H1 (cell line): ENCODE results near the gene ORMDL2. TPM values are rescaled to one million over a fixed set of nuclear protein-coding genes. Genes with fewer than 3 reads are reported as not detected.

Experiments used
- CTCF ChIA-PET: fragments of 300-600 bp; sonication (Branson Sonifier 250); formaldehyde crosslinking; loops from one replicate; lab custom pipeline; 2021; ENCODE audit not compliant: partially characterized antibody; lab: Charles Lee
- POLR2A ChIA-PET: fragments of 300-600 bp; sonication (Branson Sonifier 250); formaldehyde crosslinking; loops from one replicate; lab custom pipeline; 2021; ENCODE audit warnings: inconsistent platforms; ENCODE audit not compliant: partially characterized antibody; lab: Charles Lee
- DNase-seq, 2 experiments: peaks; one replicate each; pipeline versions ENCODE4 v3.0.0 to v3.0.0-alpha.2; 2010 to 2022; ENCODE audit warnings: low spot score in 2 of 2, low read depth in 1 of 2, mixed read lengths in 1 of 2
- FAIRE-seq: peaks from 2 replicates; lab custom pipeline; 2011; peaks lifted over from hg19 to GRCh38; lab: Jason Lieb, UNC
- H2AFZ ChIP-seq: 2 replicates; pipeline ENCODE4 v1.8.1; 2012; ENCODE audit warnings: low read length, inconsistent platforms
- H2AK5ac ChIP-seq: 2 replicates; pipeline ENCODE4 v1.6.1; 2013; ENCODE audit warnings: low read depth, low read length
- H2BK120ac ChIP-seq: replicated peaks from 2 replicates; pipeline ENCODE3; 2013; ENCODE audit warnings: low read depth, low read length, inconsistent platforms
- H2BK12ac ChIP-seq: 2 replicates; pipeline ENCODE4 v1.6.1; 2013; ENCODE audit warnings: low read depth, low read length
- H2BK15ac ChIP-seq: 2 replicates; pipeline ENCODE4 v1.6.1; 2013; ENCODE audit warnings: low read length
- H2BK20ac ChIP-seq: 2 replicates; pipeline ENCODE4 v1.6.1; 2013; ENCODE audit warnings: low read length
- H2BK5ac ChIP-seq: 2 replicates; pipeline ENCODE4 v1.6.1; 2013; ENCODE audit warnings: low read depth, low read length
- H3K14ac ChIP-seq: 2 replicates; pipeline ENCODE4 v1.6.1; 2013; ENCODE audit warnings: inconsistent platforms; ENCODE audit not compliant: insufficient read length
- H3K18ac ChIP-seq: 2 replicates; pipeline ENCODE4 v1.6.1; 2013; ENCODE audit warnings: low read length; ENCODE audit errors: extremely low read depth
- H3K23ac ChIP-seq: 2 replicates; pipeline ENCODE4 v1.6.1; 2013; ENCODE audit warnings: inconsistent platforms; ENCODE audit not compliant: insufficient read length
- H3K23me2 ChIP-seq: 2 replicates; pipeline ENCODE4 v1.6.1; 2013; ENCODE audit warnings: low read depth, low read length
- H3K27ac ChIP-seq: 2 replicates; pipeline ENCODE4 v1.6.1; 2011; ENCODE audit warnings: low read depth, low read length, inconsistent platforms
- H3K27me3 ChIP-seq, 4 experiments: replicated peaks in 1 of 4; 1 replicate in 1 of 4; 2 replicates in 3 of 4; pipeline versions ENCODE4 v1.6.1 to v1.8.1; 2011 to 2013; ENCODE audit warnings: low read length in 3 of 4, mild to moderate bottlenecking in 3 of 4, inconsistent platforms in 2 of 4, mixed read lengths in 2 of 4, moderate library complexity in 1 of 4; ENCODE audit not compliant: control insufficient read depth in 3 of 4, insufficient read depth in 3 of 4; ENCODE audit errors: extremely low read depth in 1 of 4
- H3K36me3 ChIP-seq, 4 experiments: 2 replicates each; pipeline versions ENCODE4 v1.6.1 to v1.8.1; 2011 to 2013; ENCODE audit warnings: mild to moderate bottlenecking in 4 of 4, low read length in 3 of 4, moderate library complexity in 2 of 4, control low read depth in 1 of 4, inconsistent platforms in 1 of 4; ENCODE audit not compliant: insufficient read depth in 4 of 4, control insufficient read depth in 2 of 4
- H3K4ac ChIP-seq: replicated peaks from 2 replicates; pipeline ENCODE3; 2013; ENCODE audit warnings: low read length, low read depth, mixed read lengths, inconsistent platforms; ENCODE audit not compliant: insufficient read length
- H3K4me1 ChIP-seq, 4 experiments: replicated peaks in 1 of 4; 1 replicate in 1 of 4; 2 replicates in 3 of 4; pipeline versions ENCODE4 v1.6.1 to v1.8.1; 2011 to 2013; ENCODE audit warnings: low read length in 3 of 4, inconsistent platforms in 2 of 4, mixed read lengths in 1 of 4; ENCODE audit not compliant: insufficient read depth in 4 of 4, control insufficient read depth in 3 of 4
- H3K4me2 ChIP-seq, 2 experiments: 2 replicates each; pipeline versions ENCODE4 v1.6.1 to v1.8.1; 2011 to 2013; ENCODE audit warnings: low read depth in 2 of 2, low read length in 2 of 2, control low read depth in 1 of 2, inconsistent platforms in 1 of 2, mild to moderate bottlenecking in 1 of 2; ENCODE audit not compliant: insufficient read depth in 1 of 2
- H3K4me3 ChIP-seq, 4 experiments: fragments of 200-600, 300-600 bp in 1 of 4; sonication (generic), shearing (Covaris generic), sonication (Bioruptor Twin) in 1 of 4; 2 replicates each; pipeline versions ENCODE4 v1.5.1 to v1.8.1; 2011 to 2016; ENCODE audit warnings: low read length in 4 of 4, low read depth in 3 of 4, control low read depth in 2 of 4, inconsistent platforms in 2 of 4, mild to moderate bottlenecking in 2 of 4, mixed read lengths in 1 of 4, moderate library complexity in 1 of 4; ENCODE audit not compliant: insufficient read depth in 2 of 4; ENCODE audit errors: extremely low read depth in 1 of 4
- H3K56ac ChIP-seq: replicated peaks from 2 replicates; pipeline ENCODE3; 2013; ENCODE audit warnings: low read depth, mild to moderate bottlenecking, mixed read lengths, low read length, inconsistent platforms; ENCODE audit not compliant: insufficient read length
- H3K79me1 ChIP-seq: 2 replicates; pipeline ENCODE4 v1.6.1; 2013; ENCODE audit warnings: low read depth, low read length, control low read depth
- H3K79me2 ChIP-seq, 2 experiments: 2 replicates each; pipeline versions ENCODE4 v1.6.1 to v1.8.1; 2012 to 2013; ENCODE audit warnings: low read length in 2 of 2, mild to moderate bottlenecking in 2 of 2, inconsistent platforms in 1 of 2; ENCODE audit not compliant: insufficient read depth in 2 of 2, control insufficient read depth in 1 of 2
- H3K9ac ChIP-seq, 4 experiments: replicated peaks in 1 of 4; 1 replicate in 1 of 4; 2 replicates in 3 of 4; pipeline versions ENCODE4 v1.6.1 to v1.8.1; 2011 to 2013; ENCODE audit warnings: low read depth in 3 of 4, low read length in 3 of 4, control low read depth in 2 of 4, mild to moderate bottlenecking in 2 of 4, moderate library complexity in 2 of 4, inconsistent platforms in 1 of 4; ENCODE audit errors: extremely low read depth in 1 of 4
- H3K9me3 ChIP-seq, 2 experiments: 2 replicates each; pipeline versions ENCODE4 v1.6.1 to v1.8.1; 2012 to 2013; ENCODE audit warnings: mild to moderate bottlenecking in 2 of 2, moderate library complexity in 2 of 2, control low read depth in 1 of 2, inconsistent platforms in 1 of 2, low read depth in 1 of 2, low read length in 1 of 2, mixed read lengths in 1 of 2; ENCODE audit not compliant: insufficient read depth in 2 of 2
- H4K20me1 ChIP-seq, 2 experiments: replicated peaks in 1 of 2; 2 replicates each; pipeline versions ENCODE3 to v1.8.1; 2011 to 2013; ENCODE audit warnings: inconsistent platforms in 2 of 2, low read length in 2 of 2, mild to moderate bottlenecking in 1 of 2; ENCODE audit not compliant: insufficient read depth in 2 of 2, control insufficient read depth in 1 of 2
- H4K5ac ChIP-seq: 2 replicates; pipeline ENCODE4 v1.6.1; 2013; ENCODE audit warnings: low read length, low read depth, mixed read lengths, inconsistent platforms; ENCODE audit not compliant: insufficient read length
- H4K8ac ChIP-seq: 2 replicates; pipeline ENCODE4 v1.8.0; 2013; ENCODE audit warnings: mild to moderate bottlenecking, moderate library complexity, low read length, inconsistent platforms; ENCODE audit not compliant: insufficient read depth; ENCODE audit errors: extremely low read depth
- H4K91ac ChIP-seq: replicated peaks from 2 replicates; pipeline ENCODE3; 2013; ENCODE audit warnings: low read length, mixed read lengths, inconsistent platforms; ENCODE audit not compliant: insufficient read length
- CBX5 ChIP-seq: fragments of 300-800, 300-1000 bp; sonication (generic); IDR thresholded peaks from 2 replicates; pipeline ENCODE4 v1.7.1; 2016; ENCODE audit warnings: antibody characterized with exemption, low read length, low read depth
- CBX8 ChIP-seq: fragments of 300-800, 300-1000 bp; sonication (generic); IDR thresholded peaks from 2 replicates; pipeline ENCODE4 v1.7.1; 2016; ENCODE audit warnings: low read depth, low read length, borderline replicate concordance
- CHD1 ChIP-seq: IDR thresholded peaks from 2 replicates; pipeline ENCODE4 v1.6.1; 2012; ENCODE audit warnings: low read depth, low read length, improper control_type of control experiment
- JUN ChIP-seq: IDR thresholded peaks from 2 replicates; pipeline ENCODE4 v1.6.1; 2011; ENCODE audit warnings: low read depth, mild to moderate bottlenecking, improper control_type of control experiment, low read length
- KDM1A ChIP-seq: fragments of 200-600, 300-600 bp; sonication (generic); IDR thresholded peaks from 2 replicates; pipeline ENCODE4 v1.7.1; 2016; ENCODE audit warnings: mild to moderate bottlenecking, low read length, borderline replicate concordance
- KDM4A ChIP-seq: IDR thresholded peaks from one replicate; pipeline ENCODE4 v1.7.1; 2012; ENCODE audit warnings: low read depth, mild to moderate bottlenecking, moderate library complexity, low read length, inconsistent platforms; ENCODE audit not compliant: severe bottlenecking
- POLR2A ChIP-seq, 2 experiments: IDR thresholded peaks; 1 replicate in 1 of 2; 2 replicates in 1 of 2; pipeline ENCODE4 v1.6.1; 2011; ENCODE audit warnings: low read depth in 2 of 2, low read length in 2 of 2, mild to moderate bottlenecking in 2 of 2; ENCODE audit errors: control extremely low read depth in 1 of 2
- RFX5 ChIP-seq: IDR thresholded peaks from 2 replicates; pipeline ENCODE4 v1.6.1; 2011; ENCODE audit warnings: low read depth, low read length, improper control_type of control experiment, borderline replicate concordance
- SIX5 ChIP-seq: IDR thresholded peaks from 2 replicates; pipeline ENCODE4 v1.6.1; 2011; ENCODE audit warnings: mild to moderate bottlenecking, low read depth, low read length
- SP1 ChIP-seq: IDR thresholded peaks from 2 replicates; pipeline ENCODE4 v1.6.1; 2011; ENCODE audit warnings: low read depth, low read length
- TBP ChIP-seq: IDR thresholded peaks from 2 replicates; pipeline ENCODE4 v1.6.1; 2011; ENCODE audit warnings: low read depth, low read length, improper control_type of control experiment
- WGBS, 2 experiments: shearing (Covaris generic) in 1 of 2; methylation state at CpG; one replicate each; pipeline versions ENCODE4 v1.1.6 to v1.1.7; 2013 to 2015; ENCODE audit warnings: low lambda C conversion rate in 2 of 2, mixed read lengths in 2 of 2, inconsistent platforms in 1 of 2, low coverage in 1 of 2, missing lambda C conversion rate in 1 of 2; ENCODE audit not compliant: insufficient replicate concordance in 2 of 2, insufficient coverage in 1 of 2, insufficient read length in 1 of 2; ENCODE audit errors: extremely low coverage in 1 of 2, missing lambda C conversion rate in 1 of 2; 5-methylcytosine and 5-hydroxymethylcytosine counted together
- polyA plus RNA-seq, 7 experiments: library from polyadenylated mRNA; depleted of rRNA in 3 of 7; stranded (reverse) in 5 of 7; unstranded in 2 of 7; fragments of >200 nt in 5 of 7; fragments of 200-250 nt in 2 of 7; gene quantifications; 1 replicate in 5 of 7; 2 replicates in 1 of 7; 4 replicates in 1 of 7; pipeline versions ENCODE4 v1.2.1 to v1.2.3, GENCODE V29; 2011 to 2013; ENCODE audit warnings: missing spikeins in 2 of 7, mixed read lengths in 2 of 7
- total RNA-seq: library from RNA; stranded (reverse); fragmentation: NEBNext Ultra II Directional; extraction: Animal tissue kit (Norgen Biotek cat#: 25700); gene quantifications from 2 replicates; pipeline ENCODE4 v1.2.1, GENCODE V29; 2021

The ORMDL2 gene
- total and polyA plus RNA-seq, 2 of the 8 experiments (the other 6 are each of a cell fraction or from before 2014, with no cell fraction given): 39.0 to 65.6 TPM

DNA sequence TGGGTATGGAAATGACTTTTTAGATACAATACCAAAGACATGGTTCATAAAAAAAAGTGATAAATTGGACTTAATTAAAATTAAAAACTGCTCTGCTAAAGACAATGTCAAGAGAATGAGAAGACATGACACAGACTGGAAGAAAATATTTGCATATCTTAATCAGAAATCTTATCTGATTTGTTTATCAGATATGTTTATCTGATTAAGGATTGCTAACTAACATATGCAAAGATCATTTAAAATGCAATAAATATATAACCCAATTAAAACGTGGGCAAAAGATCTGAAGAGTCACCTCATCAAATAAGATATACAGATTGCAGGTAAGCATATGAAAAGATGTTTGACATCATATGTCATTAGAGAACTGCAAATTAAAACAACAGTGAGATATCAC, 34.9 kb downstream of the ORMDL2 start:
- no peak for FAIRE-seq
- TF ChIP-seq TBP (no peak), POLR2A (IDR thresholded peaks at IDR 0.05; ENCODE audit: control extremely low read depth in 1 of 2, low read depth in 2 of 2, low read length in 2 of 2) (no peak), CBX8 (no peak), KDM1A (no peak), KDM4A (no peak), RFX5 (no peak), CHD1 (no peak), SIX5 (no peak), CBX5 (no peak), SP1 (no peak), JUN (no peak)

More for the DNA sequence above, 34.9 kb downstream of the ORMDL2 start:
- Histone ChIP-seq H2AFZ (no peak overlapping the region), H3K9ac (no peak overlapping the region), H4K20me1 (no peaks in the 10 kb centered on the region), H3K56ac (no peak overlapping the region), H3K79me1 (no peaks in the 10 kb centered on the region), H2BK15ac (no peak overlapping the region), H2BK12ac (no peak overlapping the region), H4K8ac (no peak overlapping the region), H2BK5ac (no peak overlapping the region), H3K9me3 (no peaks in the 10 kb centered on the region), H3K4me1 (no peaks in the 10 kb centered on the region; a peak in 1 of 7 replicates), H2AK5ac (no peak overlapping the region), H3K27me3 (no peaks in the 10 kb centered on the region), H3K27ac (no peak overlapping the region), H3K4ac (no peak overlapping the region), H3K14ac (no peak overlapping the region), H3K79me2 (no peaks in the 10 kb centered on the region), H3K18ac (no peak overlapping the region), H3K36me3 (no peaks in the 10 kb centered on the region), H2BK20ac (no peak overlapping the region), H3K4me3 (no peak overlapping the region), H3K23me2 (no peaks in the 10 kb centered on the region), H4K91ac (no peak overlapping the region), H3K4me2 (no peak overlapping the region), H3K23ac (no peak overlapping the region), H2BK120ac (no peak overlapping the region), H4K5ac (no peak overlapping the region)
- POLR2A ChIA-PET: no interaction called here
- CTCF ChIA-PET: no interaction called here
- 42% methylated on average over 1 of the region's 1 CpG; no CpG with 5 or more reads in 1 of the 2 experiments for WGBS, 2 experiments
- DNase-seq: no peak
